Uterus (tissue), 4 donors: ENCODE results near the gene TRPM1. TPM values are rescaled to one million over a fixed set of nuclear protein-coding genes. Genes with fewer than 3 reads are reported as not detected.
A peak's percentile ranks its signal among the peaks of the same experiment; 100 is the strongest.

ENCODE experiments used
- DNase-seq, 2 donors: peaks; one replicate each; pipeline ENCODE4 v3.0.0-alpha.2; 2019 to 2020
- H3K27ac ChIP-seq, 2 donors: fragments of 200-600 bp; sonication (generic); 1 replicate in 1 of 2; 2 replicates in 1 of 2; pipeline ENCODE4 v1.5.1; 2016 to 2018
- H3K27me3 ChIP-seq, 2 donors: fragments of 200-600 bp; sonication (generic); one replicate each; pipeline ENCODE4 v1.5.1; 2018 to 2019; ENCODE audit warnings: control low read depth in 1 of 2
- H3K36me3 ChIP-seq, 2 donors: fragments of 200-600 bp; sonication (generic); one replicate each; pipeline ENCODE4 v1.5.1; 2019; ENCODE audit warnings: control low read depth in 1 of 2
- H3K4me1 ChIP-seq, 2 donors: fragments of 200-600 bp; sonication (generic); one replicate each; pipeline ENCODE4 v1.5.1; 2018 to 2019; ENCODE audit warnings: control low read depth in 1 of 2
- H3K4me3 ChIP-seq, 2 donors: fragments of 200-600 bp; sonication (generic); 1 replicate in 1 of 2; 2 replicates in 1 of 2; pipeline ENCODE4 v1.5.1; 2018 to 2019; ENCODE audit warnings: mild to moderate bottlenecking in 1 of 2
- H3K9me3 ChIP-seq, 2 donors: fragments of 200-600 bp; sonication (generic); one replicate each; pipeline ENCODE4 v1.5.1; 2019; ENCODE audit warnings: control low read depth in 1 of 2
- POLR2A ChIP-seq, 2 donors: fragments of 450-650 bp; IDR thresholded peaks; one replicate each; pipeline ENCODE4 v1.6.1; 2016; ENCODE audit warnings: antibody characterized with exemption in 2 of 2, mild to moderate bottlenecking in 1 of 2, moderate library complexity in 1 of 2
- intact Hi-C: fragments of 100-400 bp; cut with DNase I; formaldehyde crosslinking; loops from one replicate; pipeline ENCODE4 v1.15.1; 2023; ENCODE audit warnings: low total_unique reads
- total RNA-seq, 4 donors: library from RNA; depleted of rRNA in 3 of 4; stranded (reverse); fragments of >200 nt in 3 of 4; gene quantifications; one replicate each; pipeline versions ENCODE4 v1.1.0 to v1.2.4, GENCODE V29; 2014 to 2023
- TF ChIP-seq, protein P1 (sequence below), 4 experiments: fragments of 200-600 bp in 2 of 4; fragments of 450-650 bp in 2 of 4; sonication (generic) in 2 of 4; IDR thresholded peaks; one replicate each; pipeline ENCODE4 v1.5.1; 2016 to 2019; ENCODE audit warnings: antibody characterized with exemption in 4 of 4, mild to moderate bottlenecking in 2 of 4, moderate library complexity in 1 of 4
- donor health status: DM: yes; HTN: yes; CAD: no.

The TRPM1 gene
- total RNA-seq, 4 donors from 2014 or later = not detected

DNA sequence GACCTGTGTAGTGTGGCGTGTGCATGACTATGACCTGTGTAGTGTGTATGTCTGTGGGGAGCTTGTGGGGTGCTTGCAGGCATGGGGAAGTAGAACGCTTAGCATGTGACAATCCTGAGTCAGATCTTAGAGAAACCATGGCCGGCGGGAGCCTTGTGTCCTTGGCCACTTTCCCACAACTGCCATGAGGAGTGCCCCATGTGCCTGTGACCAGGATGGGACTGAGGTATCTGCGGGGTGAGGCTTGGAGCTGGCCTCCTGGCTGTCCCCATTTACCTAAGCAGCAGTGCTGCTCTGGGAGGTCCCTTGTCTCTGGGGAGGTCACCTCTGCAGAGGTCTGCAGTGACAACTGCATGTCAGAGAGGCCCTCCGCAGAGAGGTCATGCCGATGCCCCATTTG, 23.6 kb downstream of the TRPM1 start:
- Histone ChIP-seq H3K9me3 (no peaks in the 10 kb centered on the region), H3K4me3 (no peak overlapping the region), H3K4me1 (no peaks in the 10 kb centered on the region), H3K36me3 (no peaks in the 10 kb centered on the region), H3K27me3 (no peaks in the 10 kb centered on the region), H3K27ac (no peak overlapping the region)
- intact Hi-C loops = no loop called here
- TF ChIP-seq, protein P1, sequence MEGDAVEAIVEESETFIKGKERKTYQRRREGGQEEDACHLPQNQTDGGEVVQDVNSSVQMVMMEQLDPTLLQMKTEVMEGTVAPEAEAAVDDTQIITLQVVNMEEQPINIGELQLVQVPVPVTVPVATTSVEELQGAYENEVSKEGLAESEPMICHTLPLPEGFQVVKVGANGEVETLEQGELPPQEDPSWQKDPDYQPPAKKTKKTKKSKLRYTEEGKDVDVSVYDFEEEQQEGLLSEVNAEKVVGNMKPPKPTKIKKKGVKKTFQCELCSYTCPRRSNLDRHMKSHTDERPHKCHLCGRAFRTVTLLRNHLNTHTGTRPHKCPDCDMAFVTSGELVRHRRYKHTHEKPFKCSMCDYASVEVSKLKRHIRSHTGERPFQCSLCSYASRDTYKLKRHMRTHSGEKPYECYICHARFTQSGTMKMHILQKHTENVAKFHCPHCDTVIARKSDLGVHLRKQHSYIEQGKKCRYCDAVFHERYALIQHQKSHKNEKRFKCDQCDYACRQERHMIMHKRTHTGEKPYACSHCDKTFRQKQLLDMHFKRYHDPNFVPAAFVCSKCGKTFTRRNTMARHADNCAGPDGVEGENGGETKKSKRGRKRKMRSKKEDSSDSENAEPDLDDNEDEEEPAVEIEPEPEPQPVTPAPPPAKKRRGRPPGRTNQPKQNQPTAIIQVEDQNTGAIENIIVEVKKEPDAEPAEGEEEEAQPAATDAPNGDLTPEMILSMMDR (IDR thresholded peaks at IDR 0.05) = no peak
- TF ChIP-seq POLR2A (IDR thresholded peaks at IDR 0.05) = no peak
- no peak for DNase-seq

GRCh38 chr15:31077181-31077580, 24.3 kb downstream of the TRPM1 start:
- no peaks in the 10 kb centered on the region for H3K27me3 ChIP-seq
- H3K9me3 ChIP-seq = no peaks in the 10 kb centered on the region
- no peaks in the 10 kb centered on the region for H3K36me3 ChIP-seq
- no peak overlapping the region for H3K4me3 ChIP-seq
- no peak overlapping the region for H3K27ac ChIP-seq
- no peaks in the 10 kb centered on the region for H3K4me1 ChIP-seq
- TF ChIP-seq, protein P1 (IDR thresholded peaks at IDR 0.05) = no peak
- no peak for TF ChIP-seq POLR2A (IDR thresholded peaks at IDR 0.05)
- DNase-seq = no peak
- intact Hi-C loops = no loop called here

DNA sequence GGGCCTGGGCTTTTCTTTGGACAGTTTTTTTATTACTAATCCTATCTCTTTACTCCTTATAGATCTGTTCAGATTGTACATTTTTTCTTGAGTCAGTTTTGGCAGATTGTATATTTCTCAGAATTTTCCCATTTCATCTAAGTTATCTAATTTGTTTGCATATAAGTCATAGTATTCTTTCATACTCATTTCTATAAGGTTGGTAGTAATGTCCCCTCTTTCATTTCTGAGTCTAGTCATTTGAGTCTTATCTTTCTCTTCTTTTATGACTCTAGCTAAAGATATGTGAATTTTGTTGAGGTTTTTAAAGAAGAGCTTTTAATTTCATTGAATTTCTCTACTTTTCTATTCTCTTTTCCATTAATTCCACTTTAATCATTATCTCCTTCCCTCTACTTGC, 27.2 kb downstream of the TRPM1 start:
- no peak overlapping the region for H3K4me3 ChIP-seq
- TF ChIP-seq, protein P1 (IDR thresholded peaks at IDR 0.05) = no peak
- no peak for TF ChIP-seq POLR2A (IDR thresholded peaks at IDR 0.05)
- H3K36me3 ChIP-seq = no peaks in the 10 kb centered on the region
- intact Hi-C loops = no loop called here
- no peaks in the 10 kb centered on the region for H3K4me1 ChIP-seq
- DNase-seq = no peak
- no peak overlapping the region for H3K27ac ChIP-seq
- no peaks in the 10 kb centered on the region for H3K27me3 ChIP-seq
- H3K9me3 ChIP-seq = no peaks in the 10 kb centered on the region

DNA sequence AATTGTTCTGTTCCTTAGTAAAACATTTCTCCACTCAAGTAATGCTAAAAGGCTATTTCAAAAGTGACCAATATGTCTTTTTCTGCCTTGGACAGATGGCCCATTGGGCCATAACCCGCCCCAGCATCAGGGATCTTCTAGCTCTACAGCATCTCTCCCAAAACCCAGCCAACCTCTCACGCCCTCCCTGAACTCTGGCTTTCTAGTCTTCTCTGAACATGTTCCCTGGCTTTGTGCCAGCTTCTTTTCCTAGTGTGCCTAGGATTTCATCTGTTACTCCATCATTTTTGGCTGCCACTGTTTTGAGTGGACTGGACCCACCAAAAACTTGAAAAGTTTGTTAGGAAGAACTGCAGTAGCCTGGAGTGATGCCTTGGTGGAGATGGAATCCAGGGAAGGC, 30.7 kb downstream of the TRPM1 start:
- no peak for DNase-seq
- intact Hi-C loops = no loop called here
- TF ChIP-seq, protein P1 (IDR thresholded peaks at IDR 0.05) = no peak
- TF ChIP-seq POLR2A (IDR thresholded peaks at IDR 0.05) = no peak
- no peak overlapping the region for H3K27ac ChIP-seq
- H3K36me3 ChIP-seq = no peaks in the 10 kb centered on the region
- no peaks in the 10 kb centered on the region for H3K9me3 ChIP-seq
- H3K27me3 ChIP-seq = no peaks in the 10 kb centered on the region
- no peak overlapping the region for H3K4me3 ChIP-seq
- H3K4me1 ChIP-seq = no peaks in the 10 kb centered on the region

- Histone ChIP-seq H3K4me3 (no peak overlapping the region), H3K36me3 (no peaks in the 10 kb centered on the region), H3K4me1 (no peaks in the 10 kb centered on the region), H3K27me3 (no peaks in the 10 kb centered on the region), H3K9me3 (no peaks in the 10 kb centered on the region), H3K27ac (peak overlapping the region; percentile 13 to 30)
- TF ChIP-seq, protein P1 (IDR thresholded peaks at IDR 0.05) = no peak
- no peak for TF ChIP-seq POLR2A (IDR thresholded peaks at IDR 0.05)
- intact Hi-C loops = no loop called here
- peak in 1 of 2 donors; percentile 39 for DNase-seq
These were observed 32.0 kb downstream of the TRPM1 start for GRCh38 chr15:31069360-31070000.
